ENCODE results near the gene TLE4. TPM values are rescaled to one million over a fixed set of nuclear protein-coding genes. Genes with fewer than 3 reads are reported as not detected.

TLE4 gene
- total and polyA plus RNA-seq, 2 experiments from 2014 or later, result 45.8 to 72.9 TPM

DNA sequence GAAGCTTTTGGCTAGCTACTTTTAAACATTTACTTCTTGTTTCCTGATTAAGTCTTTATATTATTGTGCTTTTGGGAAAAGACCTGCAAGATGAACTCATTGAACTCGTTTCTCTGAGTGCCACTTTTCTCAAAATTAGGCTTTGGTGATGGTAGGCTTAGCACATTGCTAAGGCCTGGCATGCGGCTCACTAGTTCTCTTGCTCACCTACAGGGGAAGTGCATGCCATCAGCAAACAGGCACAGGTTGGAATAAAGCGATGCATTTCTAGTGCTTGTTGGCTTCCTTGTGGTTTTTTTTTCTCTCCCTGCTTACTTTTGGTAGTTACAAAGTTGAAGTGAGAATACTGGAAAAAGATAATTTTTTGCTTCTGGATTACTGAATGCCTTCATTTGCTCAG is 41.4 kb downstream of the TLE4 start:
- Histone ChIP-seq H3K27ac (ENCODE audit: low read depth) (peak overlapping the region; percentile 17; the same call in 1 of the 2 replicates), H3K36me3 (ENCODE audit: insufficient read depth) (no peaks in the 10 kb centered on the region), H3K4me1 (ENCODE audit: insufficient read depth) (peaks cover 54% of the 10 kb centered on the region), H3K79me2 (replicated peaks; ENCODE audit: insufficient read depth) (peaks cover 84% of the 10 kb centered on the region), H4K20me1 (replicated peaks; ENCODE audit: insufficient read depth) (peaks cover 14% of the 10 kb centered on the region), H3K4me2 (peak overlapping the region; percentile 27; the same call in 1 of the 2 replicates), H3F3A (replicated peaks; ENCODE audit: low read depth) (no peaks in the 10 kb centered on the region), H3K9me2 (ENCODE audit: insufficient read depth) (no peaks in the 10 kb centered on the region), H2AFZ (no peak overlapping the region), H3K4me3 (no peak overlapping the region), H3K27me3 (ENCODE audit: insufficient read depth) (no peaks in the 10 kb centered on the region)
- H3K4me3 Mint-ChIP-seq, result no peak overlapping the region
- H3K9me3 Mint-ChIP-seq, result no peaks in the 10 kb centered on the region
- no peak for TF ChIP-seq STAT1 (IDR thresholded peaks at IDR 0.05; ENCODE audit: unreplicated experiment)
- TF ChIP-seq, protein P1, sequence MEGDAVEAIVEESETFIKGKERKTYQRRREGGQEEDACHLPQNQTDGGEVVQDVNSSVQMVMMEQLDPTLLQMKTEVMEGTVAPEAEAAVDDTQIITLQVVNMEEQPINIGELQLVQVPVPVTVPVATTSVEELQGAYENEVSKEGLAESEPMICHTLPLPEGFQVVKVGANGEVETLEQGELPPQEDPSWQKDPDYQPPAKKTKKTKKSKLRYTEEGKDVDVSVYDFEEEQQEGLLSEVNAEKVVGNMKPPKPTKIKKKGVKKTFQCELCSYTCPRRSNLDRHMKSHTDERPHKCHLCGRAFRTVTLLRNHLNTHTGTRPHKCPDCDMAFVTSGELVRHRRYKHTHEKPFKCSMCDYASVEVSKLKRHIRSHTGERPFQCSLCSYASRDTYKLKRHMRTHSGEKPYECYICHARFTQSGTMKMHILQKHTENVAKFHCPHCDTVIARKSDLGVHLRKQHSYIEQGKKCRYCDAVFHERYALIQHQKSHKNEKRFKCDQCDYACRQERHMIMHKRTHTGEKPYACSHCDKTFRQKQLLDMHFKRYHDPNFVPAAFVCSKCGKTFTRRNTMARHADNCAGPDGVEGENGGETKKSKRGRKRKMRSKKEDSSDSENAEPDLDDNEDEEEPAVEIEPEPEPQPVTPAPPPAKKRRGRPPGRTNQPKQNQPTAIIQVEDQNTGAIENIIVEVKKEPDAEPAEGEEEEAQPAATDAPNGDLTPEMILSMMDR (conservative IDR thresholded peaks at IDR 0.05; ENCODE audit: low read depth in 2 of 2), result peak in 1 of 2 experiments; percentile 35; a peak in 1 of 4 replicates
- ATAC-seq (peak; percentile 77), DNase-seq (ENCODE audit: low spot score) (peak; percentile 53)
- no peaks in the 10 kb centered on the region for H3K36me3 Mint-ChIP-seq (ENCODE audit: low read depth)
- peak overlapping the region; percentile 11 for H3K27ac Mint-ChIP-seq
- H3K4me1 Mint-ChIP-seq, result peaks cover 72% of the 10 kb centered on the region
- H3K27me3 Mint-ChIP-seq (ENCODE audit: insufficient read depth, low read depth, poor library complexity), result peaks cover 2% of the 10 kb centered on the region

DNA sequence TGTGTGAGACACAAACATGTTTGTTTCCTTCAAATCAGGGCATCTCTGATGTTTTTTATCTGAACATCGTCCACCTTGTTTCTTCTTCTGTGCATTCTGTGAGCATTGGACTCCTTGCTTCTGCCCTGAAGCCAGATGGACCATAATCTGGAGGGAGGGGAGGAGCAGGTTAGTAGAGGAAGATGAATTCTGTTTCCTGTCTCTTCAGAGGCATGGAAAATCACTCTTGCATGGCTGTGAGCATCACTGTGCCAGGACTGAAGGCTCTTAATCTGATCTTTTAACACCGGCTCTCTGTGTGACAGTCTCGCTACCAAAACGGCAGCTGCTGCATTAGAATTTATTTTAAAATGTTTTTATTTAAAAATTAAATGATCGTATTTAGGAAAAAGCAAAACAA is 43.3 kb downstream of the TLE4 start:
- H3K4me1 Mint-ChIP-seq, result peaks cover 63% of the 10 kb centered on the region
- TF ChIP-seq, protein P2, sequence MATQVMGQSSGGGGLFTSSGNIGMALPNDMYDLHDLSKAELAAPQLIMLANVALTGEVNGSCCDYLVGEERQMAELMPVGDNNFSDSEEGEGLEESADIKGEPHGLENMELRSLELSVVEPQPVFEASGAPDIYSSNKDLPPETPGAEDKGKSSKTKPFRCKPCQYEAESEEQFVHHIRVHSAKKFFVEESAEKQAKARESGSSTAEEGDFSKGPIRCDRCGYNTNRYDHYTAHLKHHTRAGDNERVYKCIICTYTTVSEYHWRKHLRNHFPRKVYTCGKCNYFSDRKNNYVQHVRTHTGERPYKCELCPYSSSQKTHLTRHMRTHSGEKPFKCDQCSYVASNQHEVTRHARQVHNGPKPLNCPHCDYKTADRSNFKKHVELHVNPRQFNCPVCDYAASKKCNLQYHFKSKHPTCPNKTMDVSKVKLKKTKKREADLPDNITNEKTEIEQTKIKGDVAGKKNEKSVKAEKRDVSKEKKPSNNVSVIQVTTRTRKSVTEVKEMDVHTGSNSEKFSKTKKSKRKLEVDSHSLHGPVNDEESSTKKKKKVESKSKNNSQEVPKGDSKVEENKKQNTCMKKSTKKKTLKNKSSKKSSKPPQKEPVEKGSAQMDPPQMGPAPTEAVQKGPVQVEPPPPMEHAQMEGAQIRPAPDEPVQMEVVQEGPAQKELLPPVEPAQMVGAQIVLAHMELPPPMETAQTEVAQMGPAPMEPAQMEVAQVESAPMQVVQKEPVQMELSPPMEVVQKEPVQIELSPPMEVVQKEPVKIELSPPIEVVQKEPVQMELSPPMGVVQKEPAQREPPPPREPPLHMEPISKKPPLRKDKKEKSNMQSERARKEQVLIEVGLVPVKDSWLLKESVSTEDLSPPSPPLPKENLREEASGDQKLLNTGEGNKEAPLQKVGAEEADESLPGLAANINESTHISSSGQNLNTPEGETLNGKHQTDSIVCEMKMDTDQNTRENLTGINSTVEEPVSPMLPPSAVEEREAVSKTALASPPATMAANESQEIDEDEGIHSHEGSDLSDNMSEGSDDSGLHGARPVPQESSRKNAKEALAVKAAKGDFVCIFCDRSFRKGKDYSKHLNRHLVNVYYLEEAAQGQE (IDR thresholded peaks at IDR 0.05; ENCODE audit: unreplicated experiment), result no peak
- TF ChIP-seq, protein P3, sequence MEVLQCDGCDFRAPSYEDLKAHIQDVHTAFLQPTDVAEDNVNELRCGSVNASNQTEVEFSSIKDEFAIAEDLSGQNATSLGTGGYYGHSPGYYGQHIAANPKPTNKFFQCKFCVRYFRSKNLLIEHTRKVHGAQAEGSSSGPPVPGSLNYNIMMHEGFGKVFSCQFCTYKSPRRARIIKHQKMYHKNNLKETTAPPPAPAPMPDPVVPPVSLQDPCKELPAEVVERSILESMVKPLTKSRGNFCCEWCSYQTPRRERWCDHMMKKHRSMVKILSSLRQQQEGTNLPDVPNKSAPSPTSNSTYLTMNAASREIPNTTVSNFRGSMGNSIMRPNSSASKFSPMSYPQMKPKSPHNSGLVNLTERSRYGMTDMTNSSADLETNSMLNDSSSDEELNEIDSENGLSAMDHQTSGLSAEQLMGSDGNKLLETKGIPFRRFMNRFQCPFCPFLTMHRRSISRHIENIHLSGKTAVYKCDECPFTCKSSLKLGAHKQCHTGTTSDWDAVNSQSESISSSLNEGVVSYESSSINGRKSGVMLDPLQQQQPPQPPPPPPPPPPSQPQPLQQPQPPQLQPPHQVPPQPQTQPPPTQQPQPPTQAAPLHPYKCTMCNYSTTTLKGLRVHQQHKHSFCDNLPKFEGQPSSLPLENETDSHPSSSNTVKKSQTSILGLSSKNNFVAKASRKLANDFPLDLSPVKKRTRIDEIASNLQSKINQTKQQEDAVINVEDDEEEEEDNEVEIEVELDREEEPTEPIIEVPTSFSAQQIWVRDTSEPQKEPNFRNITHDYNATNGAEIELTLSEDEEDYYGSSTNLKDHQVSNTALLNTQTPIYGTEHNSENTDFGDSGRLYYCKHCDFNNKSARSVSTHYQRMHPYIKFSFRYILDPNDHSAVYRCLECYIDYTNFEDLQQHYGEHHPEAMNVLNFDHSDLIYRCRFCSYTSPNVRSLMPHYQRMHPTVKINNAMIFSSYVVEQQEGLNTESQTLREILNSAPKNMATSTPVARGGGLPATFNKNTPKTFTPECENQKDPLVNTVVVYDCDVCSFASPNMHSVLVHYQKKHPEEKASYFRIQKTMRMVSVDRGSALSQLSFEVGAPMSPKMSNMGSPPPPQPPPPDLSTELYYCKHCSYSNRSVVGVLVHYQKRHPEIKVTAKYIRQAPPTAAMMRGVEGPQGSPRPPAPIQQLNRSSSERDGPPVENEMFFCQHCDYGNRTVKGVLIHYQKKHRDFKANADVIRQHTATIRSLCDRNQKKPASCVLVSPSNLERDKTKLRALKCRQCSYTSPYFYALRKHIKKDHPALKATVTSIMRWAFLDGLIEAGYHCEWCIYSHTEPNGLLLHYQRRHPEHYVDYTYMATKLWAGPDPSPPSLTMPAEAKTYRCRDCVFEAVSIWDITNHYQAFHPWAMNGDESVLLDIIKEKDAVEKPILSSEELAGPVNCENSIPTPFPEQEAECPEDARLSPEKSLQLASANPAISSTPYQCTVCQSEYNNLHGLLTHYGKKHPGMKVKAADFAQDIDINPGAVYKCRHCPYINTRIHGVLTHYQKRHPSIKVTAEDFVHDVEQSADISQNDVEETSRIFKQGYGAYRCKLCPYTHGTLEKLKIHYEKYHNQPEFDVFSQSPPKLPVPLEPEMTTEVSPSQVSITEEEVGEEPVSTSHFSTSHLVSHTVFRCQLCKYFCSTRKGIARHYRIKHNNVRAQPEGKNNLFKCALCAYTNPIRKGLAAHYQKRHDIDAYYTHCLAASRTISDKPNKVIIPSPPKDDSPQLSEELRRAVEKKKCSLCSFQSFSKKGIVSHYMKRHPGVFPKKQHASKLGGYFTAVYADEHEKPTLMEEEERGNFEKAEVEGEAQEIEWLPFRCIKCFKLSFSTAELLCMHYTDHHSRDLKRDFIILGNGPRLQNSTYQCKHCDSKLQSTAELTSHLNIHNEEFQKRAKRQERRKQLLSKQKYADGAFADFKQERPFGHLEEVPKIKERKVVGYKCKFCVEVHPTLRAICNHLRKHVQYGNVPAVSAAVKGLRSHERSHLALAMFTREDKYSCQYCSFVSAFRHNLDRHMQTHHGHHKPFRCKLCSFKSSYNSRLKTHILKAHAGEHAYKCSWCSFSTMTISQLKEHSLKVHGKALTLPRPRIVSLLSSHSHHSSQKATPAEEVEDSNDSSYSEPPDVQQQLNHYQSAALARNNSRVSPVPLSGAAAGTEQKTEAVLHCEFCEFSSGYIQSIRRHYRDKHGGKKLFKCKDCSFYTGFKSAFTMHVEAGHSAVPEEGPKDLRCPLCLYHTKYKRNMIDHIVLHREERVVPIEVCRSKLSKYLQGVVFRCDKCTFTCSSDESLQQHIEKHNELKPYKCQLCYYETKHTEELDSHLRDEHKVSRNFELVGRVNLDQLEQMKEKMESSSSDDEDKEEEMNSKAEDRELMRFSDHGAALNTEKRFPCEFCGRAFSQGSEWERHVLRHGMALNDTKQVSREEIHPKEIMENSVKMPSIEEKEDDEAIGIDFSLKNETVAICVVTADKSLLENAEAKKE (CRISPR knock-in tag; IDR thresholded peaks at IDR 0.05), result no peak
- TF ChIP-seq EZH2 (IDR thresholded peaks at IDR 0.05; ENCODE audit: low read depth, unreplicated experiment), result no peak
- no peak for TF ChIP-seq CREB1 (CRISPR knock-in tag; IDR thresholded peaks at IDR 0.05; ENCODE audit: low read depth)
- TF ChIP-seq POLR2AphosphoS5 (IDR thresholded peaks at IDR 0.05; ENCODE audit: low read depth), result no peak
- TF ChIP-seq JUNB (IDR thresholded peaks at IDR 0.05; ENCODE audit: unreplicated experiment), result no peak

More for the DNA sequence above, 43.3 kb downstream of the TLE4 start:
- Mint-ChIP-seq H3K27ac (peak overlapping the region; percentile 78), H3K36me3 (ENCODE audit: low read depth) (no peaks in the 10 kb centered on the region), H3K9me3 (no peaks in the 10 kb centered on the region), H3K27me3 (ENCODE audit: insufficient read depth, low read depth, poor library complexity) (peaks cover 2% of the 10 kb centered on the region), H3K4me3 (no peak overlapping the region)
- peaks cover 14% of the 10 kb centered on the region for H4K20me1 ChIP-seq (replicated peaks; ENCODE audit: insufficient read depth)
- DNase-seq (ENCODE audit: low spot score) (no peak), ATAC-seq (no peak)
- H3K27ac ChIP-seq (ENCODE audit: low read depth), result no peak overlapping the region; the same call in 1 of the 2 replicates
- H3K79me2 ChIP-seq (replicated peaks; ENCODE audit: insufficient read depth), result peaks cover 84% of the 10 kb centered on the region
- H3K4me2 ChIP-seq, result no peak overlapping the region
- H3K9me2 ChIP-seq (ENCODE audit: insufficient read depth), result no peaks in the 10 kb centered on the region
- H3K4me3 ChIP-seq, result no peak overlapping the region
- no peaks in the 10 kb centered on the region for H3F3A ChIP-seq (replicated peaks; ENCODE audit: low read depth)
- H3K4me1 ChIP-seq (ENCODE audit: insufficient read depth), result peaks cover 54% of the 10 kb centered on the region
- H3K36me3 ChIP-seq (ENCODE audit: insufficient read depth), result no peaks in the 10 kb centered on the region
- no peak overlapping the region for H2AFZ ChIP-seq
- H3K27me3 ChIP-seq (ENCODE audit: insufficient read depth), result no peaks in the 10 kb centered on the region

Measured in GM23338 (cell line).